ENCODE data around the gene ACAN. TPM values are rescaled to one million over a fixed set of nuclear protein-coding genes. Genes with fewer than 3 reads are reported as not detected.

Gene ACAN
- total RNA-seq, 2 experiments from 2014 or later: not detected

GRCh38 chr15:88805031-88805780, 2.0 kb downstream of the ACAN start:
- Mint-ChIP-seq H3K4me3 (no peak overlapping the region), H3K27me3 (peaks cover 42% of the 10 kb centered on the region), H3K27ac (no peak overlapping the region), H3K9me3 (no peaks in the 10 kb centered on the region), H3K4me1 (peaks cover 3% of the 10 kb centered on the region), H3K36me3 (ENCODE audit: low read depth) (peaks cover 2% of the 10 kb centered on the region)
- ChIA-PET CTCF (no interaction called here), POLR2A (no interaction called here)
- no peak for DNase-seq

GRCh38 chr15:88810446-88810845, 7.2 kb downstream of the ACAN start:
- Mint-ChIP-seq H3K36me3 (ENCODE audit: low read depth) (no peaks in the 10 kb centered on the region), H3K9me3 (no peaks in the 10 kb centered on the region), H3K27me3 (peaks cover 6% of the 10 kb centered on the region), H3K4me3 (no peak overlapping the region), H3K27ac (no peak overlapping the region), H3K4me1 (no peaks in the 10 kb centered on the region)
- ChIA-PET POLR2A (no interaction called here), CTCF (no interaction called here)
- no peak for DNase-seq

DNA sequence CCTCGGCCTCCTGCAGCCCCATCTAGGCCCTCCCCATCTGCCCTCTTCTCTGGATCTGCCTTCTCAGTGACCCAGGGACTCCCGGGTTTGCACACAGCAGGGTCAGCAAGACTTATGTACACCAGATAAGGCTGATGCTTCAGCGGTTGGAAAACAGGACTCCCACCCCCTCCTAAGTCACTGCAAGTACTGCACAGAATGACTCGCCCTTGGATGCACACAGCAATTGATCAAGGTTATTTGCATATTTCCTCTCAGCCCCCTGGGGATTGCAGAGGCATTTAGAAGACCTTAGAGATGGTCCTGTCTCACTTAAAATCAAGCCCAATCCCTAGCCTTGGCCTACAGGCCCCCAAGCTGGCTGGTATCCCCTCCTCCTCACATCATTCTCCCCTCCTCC, 8.9 kb downstream of the ACAN start:
- Mint-ChIP-seq H3K27ac (no peak overlapping the region), H3K27me3 (peaks cover 9% of the 10 kb centered on the region), H3K4me1 (no peaks in the 10 kb centered on the region), H3K4me3 (no peak overlapping the region), H3K9me3 (no peaks in the 10 kb centered on the region), H3K36me3 (ENCODE audit: low read depth) (no peaks in the 10 kb centered on the region)
- DNase-seq: no peak
- POLR2A ChIA-PET: no interaction called here
- CTCF ChIA-PET: no interaction called here

- peaks cover 9% of the 10 kb centered on the region for H3K27me3 Mint-ChIP-seq
- no peak overlapping the region for H3K27ac Mint-ChIP-seq
- no peaks in the 10 kb centered on the region for H3K9me3 Mint-ChIP-seq
- H3K4me1 Mint-ChIP-seq: no peaks in the 10 kb centered on the region
- no peak for DNase-seq
- H3K4me3 Mint-ChIP-seq: no peak overlapping the region
- no peaks in the 10 kb centered on the region for H3K36me3 Mint-ChIP-seq (ENCODE audit: low read depth)
- POLR2A ChIA-PET: no interaction called here
- CTCF ChIA-PET: no interaction called here
Measured at GRCh38 chr15:88813960-88814359, 10.7 kb downstream of the ACAN start.

DNA sequence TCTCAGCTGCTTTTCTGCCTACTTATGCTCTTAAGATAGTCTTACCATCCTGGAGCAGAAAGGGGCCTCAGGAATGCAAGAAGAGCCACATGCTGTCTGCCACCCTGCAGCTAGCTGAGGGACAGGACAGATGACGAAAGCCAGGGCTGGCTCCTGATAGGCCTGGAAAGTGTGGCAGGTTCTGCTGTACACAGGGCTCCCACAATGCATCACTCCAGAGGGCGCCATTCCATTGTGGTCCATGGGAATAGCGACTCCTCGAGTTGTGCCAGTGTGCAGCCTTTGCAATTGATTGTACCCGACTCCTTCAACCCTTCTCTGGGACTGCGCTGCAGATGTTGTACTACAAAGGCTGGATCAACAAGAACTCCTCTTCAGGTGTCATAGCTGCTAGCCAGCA, 11.2 kb downstream of the ACAN start:
- no peaks in the 10 kb centered on the region for H3K9me3 Mint-ChIP-seq
- no peak overlapping the region for H3K4me3 Mint-ChIP-seq
- H3K27me3 Mint-ChIP-seq: peaks cover 9% of the 10 kb centered on the region
- H3K4me1 Mint-ChIP-seq: no peaks in the 10 kb centered on the region
- ChIA-PET POLR2A (no interaction called here), CTCF (no interaction called here)
- no peaks in the 10 kb centered on the region for H3K36me3 Mint-ChIP-seq (ENCODE audit: low read depth)
- H3K27ac Mint-ChIP-seq: peak overlapping the region; percentile 64
- no peak for DNase-seq

DNA sequence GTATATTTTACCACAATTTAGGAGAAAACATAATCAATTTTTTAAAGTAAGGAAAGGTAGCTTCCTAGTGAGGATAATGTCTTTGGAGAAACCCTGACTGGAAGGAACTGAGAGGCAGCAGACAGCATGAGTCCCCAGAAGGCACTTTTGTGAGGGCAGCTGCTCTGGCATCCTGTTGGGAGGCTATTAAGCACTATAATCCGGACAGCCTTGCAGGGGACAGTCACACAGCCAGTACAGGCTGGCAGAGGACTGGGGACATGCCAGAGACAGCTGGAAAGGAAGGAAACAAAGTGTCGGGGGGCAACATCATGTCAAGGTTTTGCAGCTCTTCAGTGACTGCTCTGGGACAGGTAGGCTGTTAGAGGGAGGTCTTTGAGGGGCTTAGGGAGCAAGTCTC, 15.7 kb downstream of the ACAN start:
- no peaks in the 10 kb centered on the region for H3K36me3 Mint-ChIP-seq (ENCODE audit: low read depth)
- ChIA-PET POLR2A (no interaction called here), CTCF (no interaction called here)
- no peak overlapping the region for H3K27ac Mint-ChIP-seq
- H3K27me3 Mint-ChIP-seq: peaks cover 17% of the 10 kb centered on the region
- no peaks in the 10 kb centered on the region for H3K4me1 Mint-ChIP-seq
- DNase-seq: no peak
- H3K4me3 Mint-ChIP-seq: no peak overlapping the region
- H3K9me3 Mint-ChIP-seq: no peaks in the 10 kb centered on the region

GRCh38 chr15:88821993-88822392, 18.8 kb downstream of the ACAN start:
- ChIA-PET CTCF (no interaction called here), POLR2A (no interaction called here)
- no peak overlapping the region for H3K4me3 Mint-ChIP-seq
- H3K36me3 Mint-ChIP-seq (ENCODE audit: low read depth): no peaks in the 10 kb centered on the region
- H3K9me3 Mint-ChIP-seq: no peaks in the 10 kb centered on the region
- no peaks in the 10 kb centered on the region for H3K4me1 Mint-ChIP-seq
- peaks cover 10% of the 10 kb centered on the region for H3K27me3 Mint-ChIP-seq
- no peak for DNase-seq
- H3K27ac Mint-ChIP-seq: no peak overlapping the region

DNA sequence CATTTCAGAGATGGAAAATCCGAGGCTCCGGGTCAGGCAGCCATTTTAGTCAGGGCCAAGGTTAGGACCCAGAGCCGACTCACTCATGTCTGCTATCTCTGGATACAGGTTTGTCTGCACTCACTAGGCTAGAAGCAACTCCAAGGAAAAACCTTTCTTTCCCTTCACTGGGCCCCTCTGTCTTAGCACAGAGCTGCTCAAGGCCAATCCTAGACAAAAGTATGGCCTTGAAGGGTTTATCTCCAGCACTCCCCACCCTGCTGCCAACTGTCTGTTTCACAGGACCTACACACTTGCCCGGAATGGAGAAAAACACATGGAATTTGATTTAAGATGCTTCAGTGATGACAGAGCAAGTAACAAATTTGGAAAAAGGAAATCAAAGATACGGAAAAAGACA, 25.6 kb downstream of the ACAN start:
- no peaks in the 10 kb centered on the region for H3K27me3 Mint-ChIP-seq

DNA sequence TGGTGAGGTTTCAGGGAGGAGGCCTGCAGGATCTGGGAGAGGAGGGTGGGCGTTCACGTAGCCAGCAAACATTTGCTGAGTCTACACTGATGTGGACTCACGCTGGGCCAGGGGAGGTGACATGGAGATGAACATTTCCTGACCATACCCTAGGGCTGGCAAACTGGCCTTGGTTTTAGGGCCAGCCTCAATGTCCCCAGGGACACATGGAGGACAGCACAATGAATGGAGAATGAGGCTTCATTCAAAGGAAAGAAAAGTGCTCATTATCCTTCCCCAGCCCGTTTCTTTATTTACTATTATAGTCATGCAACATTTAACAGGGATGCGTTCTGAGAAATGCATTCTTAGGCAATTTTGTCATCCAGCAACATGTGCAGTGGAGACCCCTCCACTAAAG, 26.8 kb downstream of the ACAN start:
- ChIA-PET CTCF (no interaction called here), POLR2A (no interaction called here)
- Mint-ChIP-seq H3K27ac (no peak overlapping the region), H3K9me3 (no peaks in the 10 kb centered on the region), H3K27me3 (no peaks in the 10 kb centered on the region), H3K4me3 (no peak overlapping the region), H3K4me1 (no peaks in the 10 kb centered on the region), H3K36me3 (ENCODE audit: low read depth) (no peaks in the 10 kb centered on the region)
- DNase-seq: no peak

More for the DNA sequence above, 25.6 kb downstream of the ACAN start:
- Mint-ChIP-seq H3K4me3 (no peak overlapping the region), H3K9me3 (no peaks in the 10 kb centered on the region), H3K36me3 (ENCODE audit: low read depth) (no peaks in the 10 kb centered on the region), H3K4me1 (no peaks in the 10 kb centered on the region), H3K27ac (no peak overlapping the region)
- DNase-seq: no peak
- POLR2A ChIA-PET: no interaction called here
- CTCF ChIA-PET: no interaction called here

GRCh38 chr15:88832820-88833730, 29.8 kb downstream of the ACAN start:
- H3K27ac Mint-ChIP-seq: no peak overlapping the region
- no peak overlapping the region for H3K4me3 Mint-ChIP-seq
- ChIA-PET CTCF (interaction anchor here (1.2 kb wide), 1 partner anchor 27 kb away, joined by 3 read pairs; no protein-coding TSS in a partner anchor), POLR2A (no interaction called here)
- no peak for DNase-seq
- H3K27me3 Mint-ChIP-seq: no peaks in the 10 kb centered on the region
- H3K9me3 Mint-ChIP-seq: no peaks in the 10 kb centered on the region
- no peaks in the 10 kb centered on the region for H3K4me1 Mint-ChIP-seq
- no peaks in the 10 kb centered on the region for H3K36me3 Mint-ChIP-seq (ENCODE audit: low read depth)

DNA sequence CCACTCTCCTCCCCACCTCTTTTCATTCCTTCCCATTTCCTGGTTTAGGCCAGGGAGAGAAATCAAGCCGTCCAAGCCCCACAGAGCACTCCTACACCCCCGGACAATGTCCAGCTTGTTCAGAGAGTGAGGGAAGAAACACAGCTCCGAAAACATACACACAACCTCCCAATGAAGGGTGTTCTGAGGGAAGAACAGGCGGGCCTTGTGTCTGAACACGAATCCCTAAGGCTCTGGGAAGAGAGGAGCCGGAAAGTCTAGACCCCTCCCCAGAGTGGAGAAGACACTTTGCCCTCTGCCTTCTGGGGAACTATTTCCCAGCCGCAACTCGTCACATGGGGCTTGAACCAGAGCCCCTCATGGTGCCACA, 30.5 kb downstream of the ACAN start:
- CTCF ChIA-PET: interaction anchor here (0.9 to 1.2 kb wide), 2 partner anchors 27 to 209 kb away, joined by 3 to 4 read pairs; no protein-coding TSS in a partner anchor
- H3K27ac Mint-ChIP-seq: no peak overlapping the region

GRCh38 chr15:88834211-88834812, 31.1 kb downstream of the ACAN start:
- H3K36me3 Mint-ChIP-seq (ENCODE audit: low read depth): no peaks in the 10 kb centered on the region
- CTCF ChIA-PET: interaction anchor here (0.9 to 1.2 kb wide), 2 partner anchors 26 to 210 kb away, joined by 3 to 4 read pairs; no protein-coding TSS in a partner anchor
- no peaks in the 10 kb centered on the region for H3K9me3 Mint-ChIP-seq
- peak; percentile 28 for DNase-seq
- H3K27me3 Mint-ChIP-seq: no peaks in the 10 kb centered on the region
- no peaks in the 10 kb centered on the region for H3K4me1 Mint-ChIP-seq
- no peak overlapping the region for H3K4me3 Mint-ChIP-seq
- POLR2A ChIA-PET: interaction anchor here (0.6 kb wide), 1 partner anchor 312 kb away, joined by 3 read pairs; no protein-coding TSS in a partner anchor
- H3K27ac Mint-ChIP-seq: no peak overlapping the region

More for the DNA sequence above, 30.5 kb downstream of the ACAN start:
- no peak for DNase-seq
- no peaks in the 10 kb centered on the region for H3K9me3 Mint-ChIP-seq
- no peak overlapping the region for H3K4me3 Mint-ChIP-seq
- POLR2A ChIA-PET: no interaction called here
- H3K36me3 Mint-ChIP-seq (ENCODE audit: low read depth): no peaks in the 10 kb centered on the region
- H3K27me3 Mint-ChIP-seq: no peaks in the 10 kb centered on the region
- no peaks in the 10 kb centered on the region for H3K4me1 Mint-ChIP-seq

GRCh38 chr15:88835119-88835518, 31.9 kb downstream of the ACAN start:
- Mint-ChIP-seq H3K4me3 (no peak overlapping the region), H3K27me3 (no peaks in the 10 kb centered on the region), H3K27ac (no peak overlapping the region), H3K9me3 (no peaks in the 10 kb centered on the region), H3K36me3 (ENCODE audit: low read depth) (no peaks in the 10 kb centered on the region), H3K4me1 (no peaks in the 10 kb centered on the region)
- no peak for DNase-seq
- POLR2A ChIA-PET: no interaction called here
- CTCF ChIA-PET: interaction anchor here (0.7 to 0.9 kb wide), 2 partner anchors 24 to 43 kb away, joined by 3 read pairs; no protein-coding TSS in a partner anchor

All from activated CD4-positive, alpha-beta T cell treated with anti-CD3 and anti-CD28 coated beads, Interleukin-2, amount 10 ng/mL, durations not matched to agents 7 days and 5 days (primary cell).